Retinal pigment epithelial cell (primary cell): ENCODE results near the gene STT3B.

Experiments used
- DNase-seq: peaks from one replicate; pipeline ENCODE4 v3.0.0-alpha.2; 2010; ENCODE audit warnings: low read depth
- H3K4me3 ChIP-seq: 2 replicates; pipeline ENCODE4 v1.5.1; 2011; ENCODE audit warnings: mild to moderate bottlenecking, low read length, control low read depth, moderate library complexity
- CTCF ChIP-seq: conservative IDR thresholded peaks from 2 replicates; pipeline ENCODE4 v1.5.1; 2011; ENCODE audit warnings: low read depth, low read length, control low read depth, inconsistent platforms

STT3B gene

DNA sequence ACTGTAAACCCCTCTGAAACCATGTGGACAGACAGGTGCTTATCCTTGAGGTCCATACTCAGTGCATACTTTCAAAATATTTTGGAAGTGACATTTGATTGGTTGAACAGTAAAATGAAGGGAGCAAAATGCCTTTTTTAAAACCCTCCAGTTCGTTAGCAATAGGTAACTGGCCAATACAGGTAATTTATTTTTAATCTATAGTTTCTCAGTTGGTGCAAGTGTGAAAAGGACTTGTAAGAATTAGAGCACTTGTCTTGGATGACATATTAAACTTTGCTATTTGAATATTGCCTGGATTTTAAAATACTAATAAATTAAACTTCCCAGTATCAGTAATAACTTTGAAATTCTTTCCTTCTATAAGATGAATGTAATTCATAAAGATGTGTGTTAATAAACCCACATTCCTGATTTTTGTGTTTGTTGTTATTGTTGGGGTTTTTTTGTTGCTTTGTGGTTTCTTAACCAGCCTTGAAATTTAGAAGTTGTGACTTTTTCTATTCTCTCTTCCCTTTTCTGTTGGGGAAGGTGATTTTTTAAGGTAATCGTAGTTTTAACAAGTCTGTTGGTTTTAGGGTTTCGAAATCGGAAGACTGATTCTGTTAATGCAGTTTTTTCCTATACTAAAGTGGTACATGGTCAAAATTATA is 90.0 kb downstream of the STT3B start:
- no peak for DNase-seq
- no peak overlapping the region for H3K4me3 ChIP-seq
- TF ChIP-seq CTCF: no peak

DNA sequence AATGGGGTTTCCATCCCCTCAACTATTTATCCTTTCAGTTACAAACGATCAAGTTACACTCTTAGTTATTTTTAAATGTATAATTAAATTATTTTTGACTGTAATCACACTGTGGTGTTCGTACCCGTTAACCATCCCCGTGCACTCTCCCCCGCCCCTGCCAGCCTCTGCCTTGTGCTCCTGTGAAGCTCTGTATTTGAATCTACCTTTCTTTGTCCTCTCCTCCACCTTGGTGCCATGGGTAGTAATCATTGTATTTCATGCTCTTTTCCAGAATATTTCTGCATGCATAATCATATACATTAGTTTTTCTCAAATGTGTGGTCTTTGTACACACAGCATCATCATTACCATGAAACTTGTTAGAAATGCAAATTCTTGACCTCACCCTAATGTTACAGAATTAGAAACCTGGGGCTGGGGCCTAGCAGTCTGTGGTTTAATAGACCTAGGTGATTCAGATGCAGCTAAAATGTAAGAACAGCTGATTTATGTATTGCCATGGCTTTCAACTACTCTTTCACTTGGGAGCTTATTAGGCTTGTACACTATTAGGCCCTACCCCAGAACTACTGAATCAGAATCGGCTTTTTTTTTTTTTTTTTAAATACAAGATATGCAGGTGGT is 91.5 kb downstream of the STT3B start:
- no peak for TF ChIP-seq CTCF
- H3K4me3 ChIP-seq: no peak overlapping the region
- no peak for DNase-seq

DNA sequence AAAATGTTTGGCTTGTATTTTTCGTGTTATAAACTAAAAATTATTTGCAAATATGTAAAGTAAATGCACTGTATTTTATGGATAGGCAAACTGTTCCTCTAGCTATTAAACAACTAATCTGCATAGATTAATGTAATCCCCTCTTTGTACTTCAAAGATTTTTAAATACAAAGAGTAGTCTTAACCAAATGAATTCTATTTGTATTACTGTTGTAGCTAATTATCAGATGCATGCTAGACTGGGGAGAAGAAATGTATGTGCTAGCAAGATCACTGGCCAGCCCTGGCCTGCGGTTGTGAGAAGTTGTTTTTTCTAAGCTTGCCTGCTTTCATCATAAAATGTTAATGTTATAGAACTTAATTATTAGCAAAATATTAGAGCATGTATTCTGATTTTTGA is 92.6 kb downstream of the STT3B start:
- no peak overlapping the region for H3K4me3 ChIP-seq
- no peak for DNase-seq
- TF ChIP-seq CTCF: no peak

DNA sequence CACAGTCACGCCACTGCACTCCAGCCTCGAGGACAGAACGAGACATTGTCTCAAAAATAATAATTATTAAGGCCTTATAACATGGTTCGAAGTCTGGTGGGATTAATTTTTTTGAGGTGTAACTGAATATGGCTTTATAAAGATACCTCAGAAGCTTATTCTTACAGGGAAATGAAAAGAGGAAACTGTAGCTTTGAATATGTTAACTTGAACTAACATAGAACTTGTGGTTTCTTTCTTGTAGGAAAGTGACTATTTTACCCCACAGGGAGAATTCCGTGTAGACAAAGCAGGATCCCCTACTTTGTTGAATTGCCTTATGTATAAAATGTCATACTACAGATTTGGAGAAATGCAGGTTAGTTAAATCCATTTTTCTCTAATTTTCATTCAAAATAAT is 96.3 kb downstream of the STT3B start:
- TF ChIP-seq CTCF: no peak
- no peak overlapping the region for H3K4me3 ChIP-seq
- DNase-seq: no peak

DNA sequence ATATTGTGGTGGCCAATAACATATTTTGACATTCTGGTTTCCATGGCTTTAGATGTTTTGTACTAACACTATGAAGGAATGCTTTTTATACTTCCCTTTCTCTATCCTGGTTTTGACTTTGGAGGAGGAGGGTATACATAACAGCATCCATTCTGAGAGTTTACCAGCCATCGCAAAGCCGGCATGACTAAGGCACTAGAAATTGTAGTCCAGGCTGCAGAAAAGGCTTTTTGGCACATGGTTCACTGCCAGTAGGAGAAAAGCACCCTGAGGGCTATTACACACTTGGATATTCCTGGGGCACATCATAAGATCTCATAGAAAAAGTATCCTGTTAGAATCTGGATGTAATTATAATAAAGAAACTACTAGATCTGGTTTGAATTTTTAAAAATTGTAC is 101.8 kb downstream of the STT3B start:
- no peak for DNase-seq
- no peak overlapping the region for H3K4me3 ChIP-seq
- no peak for TF ChIP-seq CTCF

DNA sequence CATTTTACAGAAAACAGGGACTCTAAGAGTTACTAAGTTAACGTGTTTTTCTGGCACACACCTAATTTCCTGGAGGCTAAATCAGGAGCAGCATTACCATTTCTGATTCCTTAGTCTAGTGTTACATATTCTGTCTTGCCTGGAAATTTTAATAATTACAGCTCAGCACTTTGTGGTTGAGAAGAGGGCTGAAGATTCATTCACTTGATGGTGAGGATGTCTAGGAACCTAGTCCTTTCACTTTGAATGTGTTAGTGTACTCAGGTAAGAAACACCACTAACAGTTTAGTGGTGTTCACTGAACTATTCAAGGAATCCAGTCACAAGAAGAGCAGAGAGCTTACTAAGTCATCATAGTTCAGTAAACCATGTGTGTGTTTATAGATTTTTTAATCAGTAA is 102.8 kb downstream of the STT3B start:
- no peak for TF ChIP-seq CTCF
- DNase-seq: no peak

DNA sequence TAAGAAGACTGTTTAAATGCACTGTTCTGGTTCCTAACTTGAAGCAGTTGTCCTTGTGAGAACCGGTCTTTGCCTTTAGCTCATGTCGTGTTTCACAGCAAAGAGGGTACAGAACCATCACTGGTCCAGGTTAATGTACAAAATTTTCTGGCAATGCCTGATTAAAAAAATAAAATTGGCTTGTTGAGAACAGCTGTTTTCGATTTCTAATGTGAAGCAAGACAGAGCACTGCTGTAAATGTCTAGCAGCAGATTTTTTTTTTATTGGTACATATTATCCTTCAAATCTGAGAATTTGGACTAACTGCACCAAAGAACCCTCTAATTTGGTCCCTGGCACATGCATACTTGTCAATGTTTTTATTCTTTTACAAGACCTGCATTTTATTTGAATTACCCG is 103.3 kb downstream of the STT3B start:
- no peak for TF ChIP-seq CTCF
- no peak overlapping the region for H3K4me3 ChIP-seq
- DNase-seq: no peak

More for the DNA sequence above, 102.8 kb downstream of the STT3B start:
- no peak overlapping the region for H3K4me3 ChIP-seq
